Prostate gland (tissue), 2 donors: ENCODE measurements around the gene AQP1. TPM values are rescaled to one million over a fixed set of nuclear protein-coding genes. Genes with fewer than 3 reads are reported as not detected.

Experiments
- DNase-seq: peaks from one replicate; pipeline ENCODE4 v3.0.0-alpha.2; 2019; ENCODE audit warnings: low spot score
- H3K27ac ChIP-seq, 2 donors: fragments of 200-600 bp; sonication (generic); 2 replicates each; pipeline ENCODE4 v1.5.1; 2017 to 2019
- H3K27me3 ChIP-seq: fragments of 200-600 bp; sonication (generic); replicated peaks from 2 replicates; pipeline ENCODE4 v1.5.1; 2019; ENCODE audit not compliant: insufficient read depth
- H3K36me3 ChIP-seq, 2 donors: fragments of 200-600 bp; sonication (generic); 1 replicate in 1 of 2; 2 replicates in 1 of 2; pipeline versions ENCODE4 v1.5.1 to v1.8.1; 2017 to 2019
- H3K4me1 ChIP-seq: fragments of 200-600 bp; sonication (generic); replicated peaks from 2 replicates; pipeline ENCODE4 v1.5.1; 2019
- H3K4me3 ChIP-seq, 2 donors: fragments of 200-600 bp; sonication (generic); 2 replicates each; pipeline ENCODE4 v1.5.1; 2017 to 2019
- H3K9me3 ChIP-seq: fragments of 200-600 bp; sonication (generic); 2 replicates; pipeline ENCODE4 v1.5.1; 2017
- POLR2A ChIP-seq: fragments of 450-650 bp; IDR thresholded peaks from one replicate; pipeline ENCODE4 v1.6.1; 2016; ENCODE audit warnings: antibody characterized with exemption, mild to moderate bottlenecking
- POLR2AphosphoS5 ChIP-seq: sonication (generic); formaldehyde crosslinking; IDR thresholded peaks from one replicate; pipeline ENCODE4 v1.6.1; 2017; ENCODE audit warnings: antibody characterized with exemption
- WGBS: methylation state at CpG from one replicate; pipeline ENCODE4 v1.1.5; 2018; 5-methylcytosine and 5-hydroxymethylcytosine counted together
- intact Hi-C: fragments of 100-400 bp; cut with DNase I; formaldehyde crosslinking; loops from one replicate; pipeline ENCODE4 v1.14.2; 2022
- total RNA-seq, 2 donors: library from RNA; depleted of rRNA; stranded (reverse); fragments of >200 nt; gene quantifications; one replicate each; pipeline ENCODE4 v1.1.0, GENCODE V29; 2016
- TF ChIP-seq, protein P1 (sequence below), 4 experiments: fragments of 200-600 bp in 2 of 4; fragments of 450-650 bp in 2 of 4; sonication (generic) in 2 of 4; IDR thresholded peaks; 1 replicate in 3 of 4; 2 replicates in 1 of 4; pipeline ENCODE4 v1.5.1; 2016 to 2019; ENCODE audit warnings: antibody characterized with exemption in 4 of 4, mild to moderate bottlenecking in 2 of 4, moderate library complexity in 2 of 4

Gene AQP1
- total RNA-seq, 2 donors from 2014 or later: 89.4 to 117 TPM

DNA sequence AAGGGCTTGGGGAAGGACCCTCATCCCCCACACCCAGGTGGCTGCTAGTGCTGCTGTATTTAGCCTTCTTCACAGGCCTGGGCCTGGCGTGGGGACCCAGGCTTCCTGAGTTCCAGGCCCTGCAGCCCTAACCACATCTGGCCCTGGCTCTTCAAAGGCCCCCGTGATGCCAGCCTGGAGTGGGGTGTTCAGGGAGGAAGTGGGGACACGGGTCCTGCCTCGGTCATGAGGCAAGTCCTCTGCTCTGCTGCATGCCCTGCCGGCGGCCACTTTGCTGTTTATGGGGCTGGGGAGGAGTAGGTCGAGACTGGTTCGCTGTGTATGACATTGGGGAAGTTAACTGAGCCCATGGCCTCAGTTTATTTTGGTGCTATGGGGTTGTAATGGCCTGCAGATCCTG lies 8.5 kb upstream of the AQP1 start:
- Histone ChIP-seq H3K4me1 (no peaks in the 10 kb centered on the region), H3K9me3 (no peaks in the 10 kb centered on the region), H3K36me3 (no peaks in the 10 kb centered on the region), H3K27ac (no peak overlapping the region), H3K27me3 (no peaks in the 10 kb centered on the region), H3K4me3 (no peak overlapping the region)
- intact Hi-C loops: no loop called here
- DNase-seq: no peak
- TF ChIP-seq POLR2A: no peak
- TF ChIP-seq, protein P1, sequence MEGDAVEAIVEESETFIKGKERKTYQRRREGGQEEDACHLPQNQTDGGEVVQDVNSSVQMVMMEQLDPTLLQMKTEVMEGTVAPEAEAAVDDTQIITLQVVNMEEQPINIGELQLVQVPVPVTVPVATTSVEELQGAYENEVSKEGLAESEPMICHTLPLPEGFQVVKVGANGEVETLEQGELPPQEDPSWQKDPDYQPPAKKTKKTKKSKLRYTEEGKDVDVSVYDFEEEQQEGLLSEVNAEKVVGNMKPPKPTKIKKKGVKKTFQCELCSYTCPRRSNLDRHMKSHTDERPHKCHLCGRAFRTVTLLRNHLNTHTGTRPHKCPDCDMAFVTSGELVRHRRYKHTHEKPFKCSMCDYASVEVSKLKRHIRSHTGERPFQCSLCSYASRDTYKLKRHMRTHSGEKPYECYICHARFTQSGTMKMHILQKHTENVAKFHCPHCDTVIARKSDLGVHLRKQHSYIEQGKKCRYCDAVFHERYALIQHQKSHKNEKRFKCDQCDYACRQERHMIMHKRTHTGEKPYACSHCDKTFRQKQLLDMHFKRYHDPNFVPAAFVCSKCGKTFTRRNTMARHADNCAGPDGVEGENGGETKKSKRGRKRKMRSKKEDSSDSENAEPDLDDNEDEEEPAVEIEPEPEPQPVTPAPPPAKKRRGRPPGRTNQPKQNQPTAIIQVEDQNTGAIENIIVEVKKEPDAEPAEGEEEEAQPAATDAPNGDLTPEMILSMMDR (IDR thresholded peaks at IDR 0.05): no peak
- whole genome bisulfite sequencing: 89% methylated on average over 8 of the region's 8 CpGs

DNA sequence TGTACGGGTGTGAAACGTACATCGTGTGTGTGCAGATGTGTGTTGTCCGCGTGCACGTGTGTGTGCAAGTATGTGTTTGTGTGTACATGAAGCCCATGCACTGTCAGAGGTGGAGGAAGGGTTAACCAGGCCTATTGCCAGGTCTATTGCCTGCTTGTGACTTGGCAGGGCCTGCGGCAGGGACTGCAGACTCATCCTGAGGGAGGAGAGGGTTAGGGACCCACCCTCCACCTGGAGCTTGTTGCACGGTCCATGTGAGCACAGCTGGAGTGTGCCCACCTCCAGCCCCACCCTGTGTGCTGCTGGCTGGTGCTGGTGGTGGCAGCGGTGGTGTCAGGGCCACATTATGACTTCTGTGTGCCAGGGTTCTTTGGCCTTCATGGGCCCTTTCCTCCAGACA lies 7.1 kb upstream of the AQP1 start:
- no peaks in the 10 kb centered on the region for H3K36me3 ChIP-seq
- H3K4me3 ChIP-seq: no peak overlapping the region
- DNase-seq: no peak
- no peaks in the 10 kb centered on the region for H3K9me3 ChIP-seq
- H3K27ac ChIP-seq: no peak overlapping the region
- TF ChIP-seq POLR2AphosphoS5 (no peak), POLR2A (no peak)
- TF ChIP-seq, protein P1 (IDR thresholded peaks at IDR 0.05): no peak
- intact Hi-C loops: no loop called here
- WGBS: 84% methylated on average over 9 of the region's 9 CpGs
- no peaks in the 10 kb centered on the region for H3K4me1 ChIP-seq
- H3K27me3 ChIP-seq: no peaks in the 10 kb centered on the region

DNA sequence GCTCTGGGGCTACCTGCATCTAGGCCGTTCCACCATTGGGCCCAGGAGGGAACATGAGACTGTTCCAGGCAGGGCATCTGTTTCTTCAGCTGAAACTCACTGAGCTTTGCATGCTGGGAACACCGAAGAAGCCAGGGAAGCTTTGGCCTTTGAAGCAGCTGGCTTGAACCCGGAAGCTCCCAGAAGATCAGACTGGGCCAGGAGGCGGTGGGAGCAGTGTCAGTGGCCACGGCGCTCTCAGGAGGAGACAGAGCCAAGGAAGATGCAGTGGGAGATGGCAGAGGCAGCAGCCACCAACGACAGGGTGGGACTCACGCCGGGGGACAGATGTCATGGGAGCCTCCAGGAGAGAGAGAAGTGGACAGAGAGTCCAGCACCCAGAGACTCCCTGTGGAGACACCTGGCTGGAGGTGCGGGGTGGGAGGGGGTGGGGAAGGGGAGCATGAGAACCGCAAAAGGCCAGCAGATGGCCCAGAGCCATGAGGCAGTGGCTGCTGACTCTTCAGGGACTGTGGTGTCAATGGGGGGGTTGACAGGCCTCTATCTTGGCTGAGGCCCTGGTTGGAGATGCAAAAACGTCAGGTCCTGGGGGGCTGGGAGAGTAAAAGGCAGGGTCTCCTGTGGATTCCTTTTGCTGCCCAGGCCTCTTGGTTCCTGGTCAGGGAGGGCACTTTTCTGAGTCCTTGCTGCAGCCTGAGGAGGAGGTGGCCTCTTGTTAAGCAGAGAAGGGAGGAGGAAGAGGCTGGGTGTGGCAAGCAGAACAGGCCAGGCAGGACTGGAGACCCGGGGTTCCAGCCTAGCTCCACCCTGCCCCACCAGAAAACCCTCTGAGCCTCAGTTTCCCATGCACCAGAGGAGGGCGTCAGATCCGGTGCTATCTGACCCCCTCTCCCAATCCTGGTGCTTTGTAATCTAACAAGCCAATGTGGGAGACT lies 6.3 kb upstream of the AQP1 start:
- 86% methylated on average over 15 of the region's 15 CpGs for WGBS
- no peak for TF ChIP-seq POLR2AphosphoS5
- TF ChIP-seq, protein P1 (IDR thresholded peaks at IDR 0.05): no peak
- no peak for TF ChIP-seq POLR2A
- no peaks in the 10 kb centered on the region for H3K9me3 ChIP-seq
- no peaks in the 10 kb centered on the region for H3K36me3 ChIP-seq
- DNase-seq: no peak
- H3K4me1 ChIP-seq: no peaks in the 10 kb centered on the region
- intact Hi-C loops: loop anchor here (5.0 kb wide), 1 partner anchor 103 kb away; no protein-coding TSS in a partner anchor
- no peaks in the 10 kb centered on the region for H3K27me3 ChIP-seq
- H3K27ac ChIP-seq: no peak overlapping the region
- no peak overlapping the region for H3K4me3 ChIP-seq

DNA sequence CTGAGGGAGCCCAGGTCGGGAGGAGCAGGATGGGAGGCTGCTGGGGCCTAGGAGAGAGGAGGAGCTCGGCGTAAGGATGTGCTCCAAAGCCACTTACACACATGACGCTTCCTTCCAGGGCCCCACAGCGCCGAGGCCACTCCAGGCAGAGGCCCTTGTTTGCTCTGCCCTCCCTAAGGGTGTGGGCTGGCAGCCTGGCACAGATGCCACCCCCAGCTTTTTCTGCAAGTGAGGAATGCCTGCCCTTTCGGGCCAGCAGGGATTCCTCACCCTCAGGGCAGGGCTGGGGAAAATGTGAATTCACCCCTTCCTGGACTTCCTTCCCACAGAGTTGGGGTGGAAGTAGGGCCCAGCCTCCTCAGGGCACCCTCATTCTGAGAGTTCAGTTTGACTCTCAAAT lies 5.6 kb upstream of the AQP1 start:
- TF ChIP-seq POLR2AphosphoS5 (no peak), POLR2A (no peak)
- TF ChIP-seq, protein P1 (IDR thresholded peaks at IDR 0.05): no peak
- intact Hi-C loops: loop anchor here (5.0 kb wide), 1 partner anchor 104 kb away; no protein-coding TSS in a partner anchor
- H3K4me1 ChIP-seq: no peaks in the 10 kb centered on the region
- H3K4me3 ChIP-seq: no peak overlapping the region
- H3K27me3 ChIP-seq: no peaks in the 10 kb centered on the region
- no peaks in the 10 kb centered on the region for H3K9me3 ChIP-seq
- WGBS: 62% methylated on average over 7 of the region's 7 CpGs
- no peak overlapping the region for H3K27ac ChIP-seq
- no peak for DNase-seq
- no peaks in the 10 kb centered on the region for H3K36me3 ChIP-seq
